K562 (cell line): Measurements from ENCODE around the gene B2M. TPM values are rescaled to one million over a fixed set of nuclear protein-coding genes. Genes with fewer than 3 reads are reported as not detected.

Experiments
- BDP1 ChIP-seq: IDR thresholded peaks from 3 replicates; pipeline ENCODE4 v1.6.1; 2011; ENCODE audit not compliant: insufficient read length, insufficient read depth
- CC2D1A ChIP-seq: fragments of 450-650 bp; IDR thresholded peaks from 2 replicates; pipeline ENCODE4 v1.6.1; 2017; ENCODE audit warnings: mild to moderate bottlenecking
- GATAD2A ChIP-seq: fragments of 450-650 bp; IDR thresholded peaks from 2 replicates; pipeline ENCODE4 v1.6.1; 2017
- HDAC8 ChIP-seq: fragments of 450-650 bp; IDR thresholded peaks from 2 replicates; pipeline ENCODE4 v1.6.1; 2016; ENCODE audit warnings: mild to moderate bottlenecking, missing genetic modification characterization, moderate library complexity, missing compliant biosample characterization
- HOXB6 ChIP-seq: fragments of 250-450 bp; sonication (Bioruptor Pico); IDR thresholded peaks from 2 replicates; pipeline ENCODE4 v1.5.1; 2022; ENCODE audit warnings: mild to moderate bottlenecking, borderline replicate concordance
- MCM7 ChIP-seq, 2 experiments: fragments of 450-650 bp; IDR thresholded peaks; 2 replicates each; pipeline ENCODE4 v1.6.1; 2016 to 2018
- NCOA4 ChIP-seq: fragments of 450-650 bp; IDR thresholded peaks from 2 replicates; pipeline ENCODE4 v1.6.1; 2018; ENCODE audit warnings: mild to moderate bottlenecking; ENCODE audit not compliant: partially characterized antibody
- NR3C1 ChIP-seq: sonication (generic); formaldehyde crosslinking; IDR thresholded peaks from 2 replicates; pipeline ENCODE4 v1.8.1; 2022; ENCODE audit warnings: missing genetic modification reagents
- PRMT5 ChIP-seq: sonication (generic); formaldehyde crosslinking; IDR thresholded peaks from 2 replicates; pipeline ENCODE4 v1.5.0; 2020; ENCODE audit warnings: missing genetic modification reagents
- TOE1 ChIP-seq, 2 experiments: fragments of 450-650 bp in 1 of 2; sonication (generic) in 1 of 2; formaldehyde crosslinking in 1 of 2; IDR thresholded peaks; 2 replicates each; pipeline versions ENCODE4 v1.7.1 to v1.8.0; 2016 to 2022; ENCODE audit warnings: borderline replicate concordance in 2 of 2, mild to moderate bottlenecking in 2 of 2, antibody characterized with exemption in 1 of 2, inconsistent platforms in 1 of 2, low read depth in 1 of 2, missing genetic modification reagents in 1 of 2, moderate library complexity in 1 of 2
- ZNF77 ChIP-seq: fragments of 250-450 bp; sonication (Bioruptor Pico); IDR thresholded peaks from 2 replicates; pipeline ENCODE4 v1.5.0; 2020
- polyA plus RNA-seq, 8 experiments: library from polyadenylated mRNA; depleted of rRNA in 4 of 8; stranded (reverse) in 5 of 8; unstranded in 3 of 8; fragments of >200 nt; fragmentation: Nextera tagmentation in 2 of 8; fragmentation: Illumina TruSeq in 1 of 8; extraction: Ambion mirVana in 2 of 8; extraction: Trizol in 1 of 8; gene quantifications; 2 replicates each; pipeline versions ENCODE4 v1.2.1 to v1.2.3, GENCODE V29; 2011 to 2014; ENCODE audit warnings: inconsistent platforms in 1 of 8, missing spikeins in 1 of 8
- total RNA-seq, 7 experiments: library from RNA; depleted of rRNA in 6 of 7; stranded (reverse); fragments of >200 nt in 6 of 7; fragmentation: Illumina TruSeq in 2 of 7; extraction: Trizol in 2 of 7; gene quantifications; 2 replicates each; pipeline versions ENCODE4 v1.2.1 to v1.2.3, GENCODE V29; 2011 to 2021; ENCODE audit warnings: low replicate concordance in 1 of 7
- TF ChIP-seq, protein P1 (sequence below): sonication (generic); formaldehyde crosslinking; IDR thresholded peaks from 2 replicates; pipeline ENCODE4 v1.9.0; 2022; ENCODE audit warnings: mild to moderate bottlenecking, missing genetic modification reagents
- TF ChIP-seq, protein P2 (sequence below): fragments of 450-650 bp; IDR thresholded peaks from 2 replicates; pipeline ENCODE4 v1.7.0; 2016; ENCODE audit warnings: borderline replicate concordance
- TF ChIP-seq, protein P3 (sequence below): fragments of 250-450 bp; sonication (Bioruptor Pico); IDR thresholded peaks from 2 replicates; pipeline ENCODE4 v1.5.0; 2021
- TF ChIP-seq, protein P4 (sequence below): sonication (generic); formaldehyde crosslinking; IDR thresholded peaks from 2 replicates; pipeline ENCODE4 v1.8.0; 2022; ENCODE audit warnings: mild to moderate bottlenecking, low read depth, missing genetic modification reagents
- TF ChIP-seq, protein P5 (sequence below), 2 experiments: fragments of 450-650 bp; IDR thresholded peaks; 2 replicates each; pipeline ENCODE4 v1.6.1; 2016
- TF ChIP-seq, protein P6 (sequence below): IDR thresholded peaks from 2 replicates; pipeline ENCODE4 v1.6.1; 2016; ENCODE audit warnings: missing genetic modification characterization, missing compliant biosample characterization
- TF ChIP-seq, protein P7 (sequence below): fragments of 450-650 bp; conservative IDR thresholded peaks from 2 replicates; pipeline ENCODE4 v1.6.1; 2016; ENCODE audit warnings: missing genetic modification characterization, low read depth, mild to moderate bottlenecking, control low read depth, missing compliant biosample characterization

B2M gene
- total and polyA plus RNA-seq, 9 of the 15 experiments (the other 6 are each of a cell fraction or from before 2014, with no cell fraction given): 460 to 3,138 (median 1,032) TPM

DNA sequence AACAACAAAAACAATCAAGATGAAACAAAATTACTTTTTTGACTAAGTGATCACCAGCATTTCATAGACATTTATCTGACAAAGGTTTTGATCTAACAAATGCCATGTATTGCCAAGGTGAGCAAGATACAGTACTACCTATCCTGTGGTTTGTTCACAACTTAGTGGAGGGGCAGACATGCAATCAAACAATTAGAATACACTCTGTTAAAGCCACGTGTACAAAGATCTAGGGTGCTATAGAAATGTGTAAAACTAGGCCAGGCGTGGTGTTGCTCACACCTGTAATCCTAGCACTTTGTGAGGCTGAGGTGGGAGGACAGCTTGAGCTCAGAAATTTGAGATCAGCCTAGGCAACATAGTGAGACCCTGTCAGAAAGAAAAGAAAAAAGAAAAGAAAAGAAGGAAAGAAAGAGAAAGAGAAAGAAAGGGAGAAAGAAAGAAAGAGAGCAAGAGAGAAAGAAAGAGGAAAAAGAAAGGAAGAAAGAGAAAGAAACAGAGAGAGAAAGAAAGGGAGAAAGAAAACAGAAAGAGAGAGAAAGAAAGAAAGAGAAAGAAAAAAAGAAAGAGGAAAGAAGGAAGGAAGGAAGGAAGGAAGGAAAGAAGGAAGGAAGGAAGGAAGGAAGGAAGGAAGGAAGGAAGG, 23.6 kb downstream of the B2M start (continued):
- TF ChIP-seq TOE1 (IDR thresholded peaks at IDR 0.05; ENCODE audit: borderline replicate concordance): peak; percentile 69
- no peak for TF ChIP-seq TOE1 (CRISPR knock-in tag; IDR thresholded peaks at IDR 0.05; ENCODE audit: borderline replicate concordance, low read depth)
- peak; percentile 22 for TF ChIP-seq NCOA4
- TF ChIP-seq ZNF77 (CRISPR knock-in tag): no peak
- no peak for TF ChIP-seq HDAC8
- no peak for TF ChIP-seq HOXB6 (CRISPR knock-in tag)
- TF ChIP-seq, protein P1, sequence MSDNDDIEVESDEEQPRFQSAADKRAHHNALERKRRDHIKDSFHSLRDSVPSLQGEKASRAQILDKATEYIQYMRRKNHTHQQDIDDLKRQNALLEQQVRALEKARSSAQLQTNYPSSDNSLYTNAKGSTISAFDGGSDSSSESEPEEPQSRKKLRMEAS (CRISPR knock-in tag): no peak
- TF ChIP-seq GATAD2A: 0 out of 2 replicates have a peak, but pooled peaks have one; percentile 57
- TF ChIP-seq, protein P2, sequence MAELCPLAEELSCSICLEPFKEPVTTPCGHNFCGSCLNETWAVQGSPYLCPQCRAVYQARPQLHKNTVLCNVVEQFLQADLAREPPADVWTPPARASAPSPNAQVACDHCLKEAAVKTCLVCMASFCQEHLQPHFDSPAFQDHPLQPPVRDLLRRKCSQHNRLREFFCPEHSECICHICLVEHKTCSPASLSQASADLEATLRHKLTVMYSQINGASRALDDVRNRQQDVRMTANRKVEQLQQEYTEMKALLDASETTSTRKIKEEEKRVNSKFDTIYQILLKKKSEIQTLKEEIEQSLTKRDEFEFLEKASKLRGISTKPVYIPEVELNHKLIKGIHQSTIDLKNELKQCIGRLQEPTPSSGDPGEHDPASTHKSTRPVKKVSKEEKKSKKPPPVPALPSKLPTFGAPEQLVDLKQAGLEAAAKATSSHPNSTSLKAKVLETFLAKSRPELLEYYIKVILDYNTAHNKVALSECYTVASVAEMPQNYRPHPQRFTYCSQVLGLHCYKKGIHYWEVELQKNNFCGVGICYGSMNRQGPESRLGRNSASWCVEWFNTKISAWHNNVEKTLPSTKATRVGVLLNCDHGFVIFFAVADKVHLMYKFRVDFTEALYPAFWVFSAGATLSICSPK: peak; percentile 92; the same call in 1 of the 2 replicates
- TF ChIP-seq MCM7 (IDR thresholded peaks at IDR 0.05): no peak
- TF ChIP-seq, protein P3, sequence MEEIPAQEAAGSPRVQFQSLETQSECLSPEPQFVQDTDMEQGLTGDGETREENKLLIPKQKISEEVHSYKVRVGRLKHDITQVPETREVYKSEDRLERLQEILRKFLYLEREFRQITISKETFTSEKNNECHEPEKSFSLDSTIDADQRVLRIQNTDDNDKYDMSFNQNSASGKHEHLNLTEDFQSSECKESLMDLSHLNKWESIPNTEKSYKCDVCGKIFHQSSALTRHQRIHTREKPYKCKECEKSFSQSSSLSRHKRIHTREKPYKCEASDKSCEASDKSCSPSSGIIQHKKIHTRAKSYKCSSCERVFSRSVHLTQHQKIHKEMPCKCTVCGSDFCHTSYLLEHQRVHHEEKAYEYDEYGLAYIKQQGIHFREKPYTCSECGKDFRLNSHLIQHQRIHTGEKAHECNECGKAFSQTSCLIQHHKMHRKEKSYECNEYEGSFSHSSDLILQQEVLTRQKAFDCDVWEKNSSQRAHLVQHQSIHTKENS (CRISPR knock-in tag): no peak
- TF ChIP-seq NR3C1 (CRISPR knock-in tag): no peak
- TF ChIP-seq, protein P4, sequence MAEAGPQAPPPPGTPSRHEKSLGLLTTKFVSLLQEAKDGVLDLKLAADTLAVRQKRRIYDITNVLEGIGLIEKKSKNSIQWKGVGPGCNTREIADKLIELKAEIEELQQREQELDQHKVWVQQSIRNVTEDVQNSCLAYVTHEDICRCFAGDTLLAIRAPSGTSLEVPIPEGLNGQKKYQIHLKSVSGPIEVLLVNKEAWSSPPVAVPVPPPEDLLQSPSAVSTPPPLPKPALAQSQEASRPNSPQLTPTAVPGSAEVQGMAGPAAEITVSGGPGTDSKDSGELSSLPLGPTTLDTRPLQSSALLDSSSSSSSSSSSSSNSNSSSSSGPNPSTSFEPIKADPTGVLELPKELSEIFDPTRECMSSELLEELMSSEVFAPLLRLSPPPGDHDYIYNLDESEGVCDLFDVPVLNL (CRISPR knock-in tag): no peak
- TF ChIP-seq PRMT5 (CRISPR knock-in tag): no peak
- TF ChIP-seq CC2D1A: 0 out of 2 replicates have a peak, but pooled peaks have one; percentile 21
- TF ChIP-seq, protein P5, sequence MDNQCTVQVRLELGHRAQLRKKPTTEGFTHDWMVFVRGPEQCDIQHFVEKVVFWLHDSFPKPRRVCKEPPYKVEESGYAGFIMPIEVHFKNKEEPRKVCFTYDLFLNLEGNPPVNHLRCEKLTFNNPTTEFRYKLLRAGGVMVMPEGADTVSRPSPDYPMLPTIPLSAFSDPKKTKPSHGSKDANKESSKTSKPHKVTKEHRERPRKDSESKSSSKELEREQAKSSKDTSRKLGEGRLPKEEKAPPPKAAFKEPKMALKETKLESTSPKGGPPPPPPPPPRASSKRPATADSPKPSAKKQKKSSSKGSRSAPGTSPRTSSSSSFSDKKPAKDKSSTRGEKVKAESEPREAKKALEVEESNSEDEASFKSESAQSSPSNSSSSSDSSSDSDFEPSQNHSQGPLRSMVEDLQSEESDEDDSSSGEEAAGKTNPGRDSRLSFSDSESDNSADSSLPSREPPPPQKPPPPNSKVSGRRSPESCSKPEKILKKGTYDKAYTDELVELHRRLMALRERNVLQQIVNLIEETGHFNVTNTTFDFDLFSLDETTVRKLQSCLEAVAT (IDR thresholded peaks at IDR 0.05): peak; percentile 30 to 61; a peak in 1 of 4 replicates
- TF ChIP-seq, protein P6, sequence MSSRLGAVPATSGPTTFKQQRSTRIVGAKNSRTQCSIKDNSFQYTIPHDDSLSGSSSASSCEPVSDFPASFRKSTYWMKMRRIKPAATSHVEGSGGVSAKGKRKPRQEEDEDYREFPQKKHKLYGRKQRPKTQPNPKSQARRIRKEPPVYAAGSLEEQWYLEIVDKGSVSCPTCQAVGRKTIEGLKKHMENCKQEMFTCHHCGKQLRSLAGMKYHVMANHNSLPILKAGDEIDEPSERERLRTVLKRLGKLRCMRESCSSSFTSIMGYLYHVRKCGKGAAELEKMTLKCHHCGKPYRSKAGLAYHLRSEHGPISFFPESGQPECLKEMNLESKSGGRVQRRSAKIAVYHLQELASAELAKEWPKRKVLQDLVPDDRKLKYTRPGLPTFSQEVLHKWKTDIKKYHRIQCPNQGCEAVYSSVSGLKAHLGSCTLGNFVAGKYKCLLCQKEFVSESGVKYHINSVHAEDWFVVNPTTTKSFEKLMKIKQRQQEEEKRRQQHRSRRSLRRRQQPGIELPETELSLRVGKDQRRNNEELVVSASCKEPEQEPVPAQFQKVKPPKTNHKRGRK (tag): peak; percentile 99
- TF ChIP-seq, protein P7, sequence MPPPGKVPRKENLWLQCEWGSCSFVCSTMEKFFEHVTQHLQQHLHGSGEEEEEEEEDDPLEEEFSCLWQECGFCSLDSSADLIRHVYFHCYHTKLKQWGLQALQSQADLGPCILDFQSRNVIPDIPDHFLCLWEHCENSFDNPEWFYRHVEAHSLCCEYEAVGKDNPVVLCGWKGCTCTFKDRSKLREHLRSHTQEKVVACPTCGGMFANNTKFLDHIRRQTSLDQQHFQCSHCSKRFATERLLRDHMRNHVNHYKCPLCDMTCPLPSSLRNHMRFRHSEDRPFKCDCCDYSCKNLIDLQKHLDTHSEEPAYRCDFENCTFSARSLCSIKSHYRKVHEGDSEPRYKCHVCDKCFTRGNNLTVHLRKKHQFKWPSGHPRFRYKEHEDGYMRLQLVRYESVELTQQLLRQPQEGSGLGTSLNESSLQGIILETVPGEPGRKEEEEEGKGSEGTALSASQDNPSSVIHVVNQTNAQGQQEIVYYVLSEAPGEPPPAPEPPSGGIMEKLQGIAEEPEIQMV (tag): 0 out of 2 replicates have a peak, but pooled peaks have one; percentile 43
- no peak for TF ChIP-seq BDP1
